GM03348 (cell line): ENCODE measurements around the gene NSUN3.
"Not testable (repeated sequence)": the region's sequence is repeated elsewhere in the genome, so short reads cannot be mapped to it uniquely, and the experiment has no call there.

Source experiments
- DNase-seq: peaks from one replicate; pipeline ENCODE4 v3.0.0; 2012; ENCODE audit warnings: low spot score

The NSUN3 gene

DNA sequence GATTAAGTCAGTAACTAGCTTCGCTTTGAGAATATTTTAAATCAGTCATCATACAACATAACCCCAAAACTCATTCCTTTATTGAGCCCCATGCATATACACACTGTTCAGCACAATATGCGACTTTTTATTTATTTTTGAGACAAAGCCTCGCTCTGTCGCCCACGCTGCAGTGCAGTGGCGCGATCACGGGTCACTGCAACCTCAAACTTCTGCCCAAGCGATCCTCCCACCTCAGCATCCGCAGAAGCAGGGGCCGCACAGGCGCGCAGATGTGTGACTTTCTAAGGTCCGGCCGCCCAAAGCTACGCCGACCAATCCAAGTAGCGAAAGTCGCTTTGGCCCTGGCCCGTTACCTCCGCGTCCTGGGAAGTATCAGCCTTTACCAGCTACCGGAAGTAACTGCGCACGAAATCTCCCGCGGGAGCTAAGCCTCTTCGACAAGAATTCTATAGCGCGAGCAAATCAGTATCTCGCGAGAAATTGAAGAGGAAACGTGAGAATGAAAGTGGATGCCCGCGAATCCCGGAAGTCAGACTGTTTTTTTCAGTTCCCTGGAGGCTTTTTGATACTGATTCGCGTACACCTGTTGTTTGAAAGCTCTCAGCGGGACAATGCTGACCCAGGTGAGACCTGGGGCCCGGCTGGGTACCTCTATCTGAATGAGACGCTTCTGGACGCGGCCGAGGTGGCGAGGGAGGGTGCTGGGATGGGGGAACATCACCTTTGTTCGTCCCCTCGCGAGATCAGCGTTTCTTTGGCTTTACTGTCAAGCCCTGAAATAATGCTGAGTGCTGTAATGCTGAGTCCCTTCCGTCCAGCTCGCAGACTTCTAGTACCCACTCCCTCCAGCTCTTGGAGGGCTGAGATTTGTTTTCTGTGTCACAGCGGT is at the start of gene NSUN3, which contains the start of gene DHFR2:
TSS of gene NSUN3 (plus strand) at position 549 of the 892 bp plus-strand sequence. CDS start at position 615, 66 bp downstream.
TSS of gene DHFR2 (minus strand) at position 404 of the 892 bp plus-strand sequence. CDS start 1,405 bp downstream, outside the sequence.
- peak; percentile 90 for DNase-seq

GRCh38 chr3:94015025-94015424 is 47.8 kb upstream of the NSUN3 start:
- no peak for DNase-seq

DNA sequence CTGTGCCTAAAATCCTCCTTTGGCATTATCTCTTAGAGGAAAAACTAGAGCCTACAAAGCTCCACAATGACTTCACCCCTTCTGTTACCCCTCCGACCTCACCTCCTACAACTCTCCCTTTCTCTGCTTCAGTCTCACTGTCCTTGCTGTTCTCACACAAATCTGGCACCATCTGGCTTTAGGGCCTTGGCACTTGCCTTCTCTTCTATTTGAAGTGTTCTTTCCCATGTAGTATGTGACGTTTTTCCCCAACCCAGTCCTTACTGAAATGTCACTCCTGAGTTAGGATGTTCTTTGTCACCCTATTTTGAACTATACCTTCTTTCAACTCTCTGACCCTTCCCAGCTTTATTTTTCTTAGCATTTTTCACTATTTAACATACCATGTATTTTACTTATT is 43.2 kb upstream of the NSUN3 start:
- DNase-seq = no peak

GRCh38 chr3:94020293-94020692 is 42.6 kb upstream of the NSUN3 start:
- no peak for DNase-seq

DNA sequence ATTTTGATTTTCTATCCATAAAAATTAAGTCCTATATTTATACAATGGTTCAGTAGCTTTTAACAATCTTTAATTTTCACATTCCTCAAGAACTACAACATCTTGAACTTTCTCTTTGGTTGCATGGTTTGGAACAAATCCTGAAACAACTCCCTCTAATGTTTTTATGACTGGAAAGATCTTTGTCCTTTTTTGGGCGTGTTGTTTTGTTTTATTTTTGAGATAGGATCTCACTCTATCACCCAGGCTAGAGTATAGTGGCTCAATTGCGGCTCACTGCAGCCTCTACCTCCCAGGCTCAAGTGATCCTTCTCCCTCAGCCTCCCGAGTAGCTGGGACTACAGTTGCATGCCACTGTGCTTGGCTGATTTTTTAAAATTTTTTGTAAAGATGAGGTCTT is 38.5 kb upstream of the NSUN3 start:
- peak; percentile 20 for DNase-seq

DNA sequence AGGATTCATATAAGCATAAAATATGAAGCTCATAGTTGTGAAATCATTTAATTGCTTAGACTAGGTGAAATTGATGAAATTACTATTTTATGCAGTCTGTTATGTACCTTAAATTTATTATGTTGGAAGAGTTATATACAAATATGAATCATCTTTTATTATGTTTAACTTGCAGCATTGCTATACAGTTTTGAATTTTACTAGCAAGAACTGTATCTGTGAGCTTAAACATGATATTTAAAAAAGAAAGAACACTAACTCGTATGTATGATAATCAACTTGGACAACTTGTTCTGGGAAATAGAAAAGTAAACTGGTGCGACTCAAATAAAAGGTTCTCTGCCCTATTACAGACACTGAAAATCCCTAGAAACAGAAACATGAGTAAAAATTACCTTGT is 36.2 kb upstream of the NSUN3 start:
- no peak for DNase-seq

DNA sequence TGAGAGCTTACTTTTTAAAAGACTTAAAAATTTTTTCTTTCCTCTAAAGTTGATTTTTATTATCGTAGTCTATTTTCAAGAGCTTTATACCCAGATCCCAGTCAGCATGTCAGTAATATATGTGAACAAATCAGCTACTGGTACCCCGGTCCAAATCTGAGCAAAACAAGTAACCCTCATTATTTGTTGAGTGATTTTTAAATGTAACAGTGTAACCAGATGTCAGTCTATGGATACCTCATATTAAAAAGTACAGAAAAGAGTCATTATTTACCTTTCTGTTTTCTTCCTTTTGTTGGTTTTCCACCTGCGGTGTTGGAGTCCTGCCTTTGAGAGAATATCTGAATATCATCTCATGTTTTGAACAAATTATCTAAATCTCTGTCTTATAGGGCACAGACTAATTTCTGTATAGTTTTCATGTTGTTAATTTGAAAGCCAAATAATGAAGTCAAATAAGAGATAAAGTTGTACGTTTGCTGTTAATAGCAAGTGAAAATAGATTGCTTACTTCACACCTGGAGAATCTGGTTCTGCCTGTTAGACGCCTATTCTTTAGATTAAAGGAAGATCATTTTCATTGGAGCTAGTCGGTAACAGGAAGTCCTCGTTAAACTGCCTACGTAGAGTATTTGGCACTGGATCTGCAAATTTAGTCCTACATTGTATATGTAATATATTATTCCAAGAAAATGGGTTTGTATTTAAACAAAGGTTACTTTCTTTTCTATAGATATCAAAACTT is 34.6 kb upstream of the NSUN3 start, which contains the start of gene STX19:
TSS of gene STX19 (minus strand) at position 505 of the 745 bp plus-strand sequence. CDS start 13,328 bp downstream, outside the sequence.
- DNase-seq = no peak

- DNase-seq = peak; percentile 62
Observed at GRCh38 chr3:94036909-94037507, 25.9 kb upstream of the NSUN3 start.

DNA sequence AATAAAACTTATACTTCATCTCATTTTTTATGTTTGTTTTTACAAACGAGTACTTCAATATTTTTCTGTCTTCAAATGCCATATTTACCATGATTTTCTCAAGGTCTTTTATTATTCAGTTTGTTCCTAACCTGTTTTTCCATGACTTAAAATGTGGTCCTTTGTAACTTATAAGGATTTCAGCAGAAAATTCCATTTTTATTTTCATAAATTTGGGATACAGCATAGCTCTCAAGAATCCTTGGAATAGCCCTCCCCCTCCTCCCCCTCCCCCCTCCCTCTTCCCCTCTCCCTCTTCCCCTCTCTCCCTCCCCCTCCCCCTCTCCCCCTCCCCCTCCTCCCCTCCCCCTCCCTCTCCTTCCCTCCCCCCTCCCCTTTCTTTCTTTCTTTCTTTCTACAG is 19.6 kb upstream of the NSUN3 start:
- DNase-seq = no peak

GRCh38 chr3:94044100-94044936 is 18.5 kb upstream of the NSUN3 start:
- DNase-seq = not testable (repeated sequence)

DNA sequence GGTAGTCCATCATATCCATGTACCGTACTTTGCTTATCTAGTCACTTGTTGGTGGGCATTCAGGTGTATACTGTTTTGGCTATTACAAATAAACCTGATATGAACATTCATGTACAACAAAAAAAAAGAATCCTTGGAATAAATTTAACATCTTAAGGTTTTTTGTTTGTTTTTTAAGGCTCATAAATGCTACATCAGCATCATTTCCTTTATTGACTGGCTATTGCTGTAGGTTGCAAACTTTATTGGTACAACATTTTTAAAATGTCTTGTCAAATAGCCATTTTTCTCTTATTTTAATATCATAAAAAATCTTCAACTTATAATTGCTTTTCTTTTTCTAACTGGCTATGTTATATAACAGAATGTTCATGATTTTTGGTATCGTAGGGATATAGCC is 16.3 kb upstream of the NSUN3 start:
- DNase-seq = no peak

GRCh38 chr3:94049267-94049666 is 13.6 kb upstream of the NSUN3 start:
- no peak for DNase-seq

- DNase-seq = no peak
Observed at GRCh38 chr3:94050546-94050945, 12.3 kb upstream of the NSUN3 start.

DNA sequence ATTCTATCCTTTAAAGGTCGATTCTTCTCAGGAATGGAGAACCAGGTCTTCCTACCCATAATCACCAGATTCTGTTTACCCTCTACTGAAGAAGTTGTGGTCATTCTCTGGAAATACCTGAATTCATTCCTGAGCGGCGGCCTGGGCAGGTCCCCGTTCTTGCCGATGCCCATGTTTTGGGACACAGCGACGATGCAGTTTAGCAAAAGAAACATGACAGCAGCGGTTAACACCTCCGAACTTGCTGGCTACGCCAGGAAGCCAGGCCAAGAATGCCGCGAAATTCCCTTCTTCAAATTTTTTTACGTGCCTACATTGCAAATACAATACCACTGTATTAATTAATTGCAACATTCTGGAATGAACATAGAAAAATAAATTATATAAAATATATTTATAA is 1.6 kb upstream of the NSUN3 start:
- DNase-seq = no peak

GRCh38 chr3:94063496-94064119 is 747 bp downstream of the NSUN3 start:
- no peak for DNase-seq

- no peak for DNase-seq
Observed at GRCh38 chr3:94064243-94064860, 1.5 kb downstream of the NSUN3 start.

GRCh38 chr3:94065122-94065521 is 2.3 kb downstream of the NSUN3 start:
- no peak for DNase-seq

DNA sequence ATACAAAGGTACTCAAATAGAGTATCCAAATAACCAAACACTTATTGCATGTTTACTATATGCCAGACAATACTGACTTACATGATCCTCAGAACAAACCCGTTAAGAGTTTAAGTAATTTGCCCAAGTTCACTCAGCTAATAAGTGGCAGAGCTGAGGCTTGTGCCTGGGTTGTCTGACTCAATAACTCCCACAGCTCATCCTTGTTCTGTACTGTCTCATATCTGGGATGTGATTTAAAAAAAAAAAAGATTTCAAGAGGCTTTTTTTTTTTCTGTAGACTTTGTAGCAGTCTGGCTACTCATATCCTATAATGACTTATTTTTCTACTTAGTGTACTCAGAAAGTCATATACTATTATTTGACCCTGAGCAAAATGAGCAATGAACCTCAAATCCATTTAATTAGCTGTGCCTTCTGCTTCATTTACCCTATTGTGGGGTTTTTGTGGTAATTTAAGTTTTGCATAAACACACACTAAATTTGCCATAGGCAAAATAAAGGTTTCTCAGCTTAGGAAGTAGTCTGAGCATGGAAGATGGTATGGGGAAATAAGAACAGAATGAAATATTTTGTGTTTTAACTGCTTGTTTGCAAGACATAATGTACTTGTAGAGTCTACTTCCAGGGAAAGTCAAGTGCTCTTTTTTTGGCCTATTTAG is 3.1 kb downstream of the NSUN3 start:
- DNase-seq = no peak

DNA sequence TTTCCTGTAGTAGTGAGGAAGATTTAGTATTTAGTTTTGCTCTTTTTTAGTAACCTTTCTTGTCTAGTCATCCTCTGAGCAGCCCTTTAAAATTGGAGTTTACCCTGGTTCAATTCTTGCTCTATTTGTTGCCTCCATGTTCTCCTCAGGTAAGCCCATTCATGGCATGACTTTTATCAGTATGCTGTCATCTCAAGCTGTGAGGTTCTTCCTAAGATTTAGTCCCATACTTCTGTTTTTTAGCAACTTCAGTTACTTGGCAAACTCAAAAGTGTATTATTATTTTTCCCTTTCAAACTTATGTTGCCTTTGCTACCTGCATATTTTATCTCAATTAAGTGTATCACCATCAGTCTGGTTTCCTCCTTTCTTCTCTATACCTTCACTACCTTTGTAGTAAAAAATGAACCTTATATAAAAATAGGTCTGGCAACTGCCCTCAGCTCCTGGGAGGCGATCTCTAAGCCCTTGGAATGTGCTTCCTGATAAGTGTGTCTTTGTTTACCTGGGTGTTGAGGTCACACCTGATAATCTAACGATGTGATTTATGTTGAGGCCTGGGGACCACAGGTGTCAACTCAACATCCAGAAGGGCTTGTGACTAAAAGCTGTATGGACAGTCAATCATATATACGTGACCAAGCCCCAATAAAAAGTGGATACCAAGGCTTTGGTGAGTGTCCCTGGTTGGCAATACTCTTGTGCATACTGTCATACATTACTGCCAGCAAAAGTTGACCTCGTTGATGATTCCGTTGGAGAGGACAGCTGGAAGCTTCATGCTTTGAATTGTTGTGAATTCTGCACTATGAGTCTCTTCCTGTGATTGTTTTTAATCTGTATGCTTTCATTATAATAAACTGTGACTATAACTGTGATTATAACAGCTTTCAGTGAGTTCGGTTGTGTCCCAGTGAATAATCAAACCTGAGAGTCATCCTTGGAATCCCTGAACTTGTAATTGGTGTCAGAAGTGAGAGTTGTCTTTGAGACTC is 3.9 kb downstream of the NSUN3 start:
- no peak for DNase-seq
